Body of pancreas (tissue), 4 donors: Measurements from ENCODE around the gene SPRING1. TPM values are rescaled to one million over a fixed set of nuclear protein-coding genes. Genes with fewer than 3 reads are reported as not detected.

Experiments used
- ATAC-seq: fragments of 150-250 bp; one replicate; pipeline ENCODE4 v1.9.1; 2016
- DNase-seq, 4 donors: peaks; one replicate each; pipeline ENCODE4 v3.0.0-alpha.2; 2019
- H3K27ac ChIP-seq, 4 donors: fragments of 200-600 bp; sonication (generic); 1 replicate in 3 of 4; 2 replicates in 1 of 4; pipeline versions ENCODE4 v1.5.1 to v1.6.1; 2016 to 2019; ENCODE audit warnings: mild to moderate bottlenecking in 1 of 4, mixed read lengths in 1 of 4, moderate library complexity in 1 of 4
- H3K27me3 ChIP-seq, 2 donors: fragments of 200-600 bp; sonication (generic); one replicate each; pipeline ENCODE4 v1.6.0; 2016; ENCODE audit warnings: mild to moderate bottlenecking in 1 of 2
- H3K36me3 ChIP-seq, 2 donors: fragments of 200-600 bp; sonication (generic); replicated peaks in 1 of 2; 2 replicates each; pipeline ENCODE4 v1.5.1; 2016; ENCODE audit warnings: low read depth in 2 of 2; ENCODE audit not compliant: insufficient read depth in 1 of 2
- H3K4me1 ChIP-seq: fragments of 200-600 bp; sonication (generic); one replicate; pipeline ENCODE4 v1.6.0; 2016
- H3K4me3 ChIP-seq, 2 donors: fragments of 200-600 bp; sonication (generic); 1 replicate in 1 of 2; 2 replicates in 1 of 2; pipeline ENCODE4 v1.5.1; 2016 to 2019
- H3K9me3 ChIP-seq, 3 donors: fragments of 200-600 bp; sonication (generic); 1 replicate in 2 of 3; 2 replicates in 1 of 3; pipeline ENCODE4 v1.5.1; 2016
- POLR2A ChIP-seq, 3 donors: fragments of 450-650 bp; IDR thresholded peaks; one replicate each; pipeline ENCODE4 v1.6.1; 2016; ENCODE audit warnings: antibody characterized with exemption in 3 of 3, mild to moderate bottlenecking in 2 of 3
- WGBS, 2 donors: methylation state at CpG; one replicate each; pipeline ENCODE4 v1.1.5; 2017; 5-methylcytosine and 5-hydroxymethylcytosine counted together
- intact Hi-C: fragments of 100-400 bp; cut with DNase I; formaldehyde crosslinking; loops from one replicate; pipeline ENCODE4 v1.15.1; 2023
- total RNA-seq, 2 donors: library from RNA; depleted of rRNA; stranded (reverse); fragments of >200 nt; gene quantifications; one replicate each; pipeline ENCODE4 v1.1.0, GENCODE V29; 2016
- TF ChIP-seq, protein P1 (sequence below), 7 experiments: fragments of 450-650 bp in 4 of 7; fragments of 200-600 bp in 3 of 7; sonication (generic) in 3 of 7; IDR thresholded peaks; one replicate each; pipeline ENCODE4 v1.5.1; 2016 to 2019; ENCODE audit warnings: antibody characterized with exemption in 7 of 7

SPRING1 gene
- total RNA-seq, 2 donors from 2014 or later = 9.1 to 9.9 TPM

DNA sequence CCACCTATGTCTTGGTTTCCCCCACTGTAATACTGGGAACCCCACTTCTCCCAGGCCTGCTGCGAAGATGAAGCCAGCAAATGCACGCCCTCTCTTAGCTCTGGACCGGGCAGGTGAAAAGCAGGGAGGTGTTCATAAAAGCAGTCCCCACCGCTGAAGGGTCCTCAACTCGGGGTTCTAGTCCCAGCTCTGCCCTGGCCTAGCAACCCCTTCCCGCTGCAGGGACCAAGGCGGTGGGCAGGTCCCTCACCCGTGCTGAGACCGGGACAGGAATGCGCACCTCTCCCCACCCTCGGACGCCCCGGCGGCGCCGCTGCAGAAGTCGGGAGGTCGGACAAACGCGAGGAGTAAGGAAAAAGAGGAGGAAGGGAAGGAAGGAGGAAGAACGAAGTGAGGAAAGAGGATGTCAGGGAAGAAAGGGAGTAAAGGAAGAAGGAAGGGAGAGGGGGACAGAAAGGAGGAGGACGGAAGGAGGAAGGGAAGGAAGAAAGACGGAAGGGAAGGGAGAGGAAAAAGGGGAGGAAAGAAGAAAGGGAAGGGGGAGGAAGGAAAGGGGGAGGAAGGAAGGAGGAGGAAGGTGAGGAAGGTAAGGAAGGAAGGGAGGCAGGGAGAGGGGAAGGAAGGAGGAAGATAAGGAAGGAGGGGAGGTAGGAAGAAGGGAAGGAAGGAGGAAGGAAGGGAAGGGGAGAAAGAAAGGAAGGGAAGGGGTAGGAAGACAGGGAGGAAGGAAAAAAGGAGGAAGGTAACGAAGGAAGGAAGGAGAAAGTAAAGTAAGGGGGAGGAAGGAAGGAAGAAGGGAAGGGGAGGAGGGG is 701 bp downstream of the SPRING1 start:
- H3K27ac ChIP-seq = peak overlapping the region in 3 of 4 donors; percentile 67 to 77 (median 74)
- H3K4me1 ChIP-seq = peaks cover 24% of the 10 kb centered on the region
- intact Hi-C loops = no loop called here
- TF ChIP-seq, protein P1, sequence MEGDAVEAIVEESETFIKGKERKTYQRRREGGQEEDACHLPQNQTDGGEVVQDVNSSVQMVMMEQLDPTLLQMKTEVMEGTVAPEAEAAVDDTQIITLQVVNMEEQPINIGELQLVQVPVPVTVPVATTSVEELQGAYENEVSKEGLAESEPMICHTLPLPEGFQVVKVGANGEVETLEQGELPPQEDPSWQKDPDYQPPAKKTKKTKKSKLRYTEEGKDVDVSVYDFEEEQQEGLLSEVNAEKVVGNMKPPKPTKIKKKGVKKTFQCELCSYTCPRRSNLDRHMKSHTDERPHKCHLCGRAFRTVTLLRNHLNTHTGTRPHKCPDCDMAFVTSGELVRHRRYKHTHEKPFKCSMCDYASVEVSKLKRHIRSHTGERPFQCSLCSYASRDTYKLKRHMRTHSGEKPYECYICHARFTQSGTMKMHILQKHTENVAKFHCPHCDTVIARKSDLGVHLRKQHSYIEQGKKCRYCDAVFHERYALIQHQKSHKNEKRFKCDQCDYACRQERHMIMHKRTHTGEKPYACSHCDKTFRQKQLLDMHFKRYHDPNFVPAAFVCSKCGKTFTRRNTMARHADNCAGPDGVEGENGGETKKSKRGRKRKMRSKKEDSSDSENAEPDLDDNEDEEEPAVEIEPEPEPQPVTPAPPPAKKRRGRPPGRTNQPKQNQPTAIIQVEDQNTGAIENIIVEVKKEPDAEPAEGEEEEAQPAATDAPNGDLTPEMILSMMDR (IDR thresholded peaks at IDR 0.05) = no peak
- TF ChIP-seq POLR2A (IDR thresholded peaks at IDR 0.05) = no peak
- ATAC-seq (no peak), DNase-seq (peak in 2 of 4 donors; percentile 20 to 21)
- no peaks in the 10 kb centered on the region for H3K36me3 ChIP-seq
- no peaks in the 10 kb centered on the region for H3K27me3 ChIP-seq
- H3K9me3 ChIP-seq = no peaks in the 10 kb centered on the region
- 0 to 1% methylated on average over 24 of the region's 24 CpGs for WGBS, 2 donors
- H3K4me3 ChIP-seq = peak overlapping the region; percentile 19 to 67

DNA sequence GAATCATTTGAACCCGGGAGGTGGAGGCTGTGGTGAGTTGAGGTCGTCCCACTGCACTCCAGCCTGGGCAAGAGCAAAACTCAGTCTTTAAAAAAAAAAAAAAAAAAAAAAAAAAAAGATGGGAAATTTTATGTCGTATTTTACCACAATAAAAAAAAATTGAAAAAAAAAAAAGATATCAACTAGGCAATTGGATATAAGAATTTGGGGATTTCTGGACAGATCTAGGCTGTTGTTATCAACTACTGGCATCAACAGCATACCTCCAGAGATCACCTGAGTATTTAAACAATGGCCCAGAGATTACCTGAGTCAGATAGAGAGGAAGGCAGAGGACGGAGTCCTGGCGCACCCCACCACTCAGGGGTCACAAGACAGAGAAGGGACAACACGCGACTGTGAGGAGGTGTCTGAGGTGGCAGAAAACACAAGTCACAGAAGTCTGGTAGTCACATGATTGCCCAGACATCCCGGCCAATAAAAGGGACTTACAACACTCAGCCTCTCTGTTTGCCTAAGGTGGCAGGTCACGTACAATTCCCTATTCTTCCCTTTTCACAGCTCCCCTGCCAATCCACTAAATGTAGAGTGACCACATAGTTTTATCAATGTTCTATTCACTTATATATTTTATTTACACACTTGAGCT is 1.8 kb downstream of the SPRING1 start:
- intact Hi-C loops = no loop called here
- Histone ChIP-seq H3K4me1 (peaks cover 24% of the 10 kb centered on the region), H3K27me3 (no peaks in the 10 kb centered on the region), H3K36me3 (no peaks in the 10 kb centered on the region), H3K4me3 (no peak overlapping the region), H3K9me3 (no peaks in the 10 kb centered on the region), H3K27ac (peak overlapping the region in 3 of 4 donors; percentile 67 to 77 (median 74))
- 41 to 42% methylated on average over 9 of the region's 9 CpGs for WGBS, 2 donors
- DNase-seq (peak; percentile 37 to 58 (median 55)), ATAC-seq (no peak)
- TF ChIP-seq POLR2A (IDR thresholded peaks at IDR 0.05) = no peak
- TF ChIP-seq, protein P1 (IDR thresholded peaks at IDR 0.05) = no peak

DNA sequence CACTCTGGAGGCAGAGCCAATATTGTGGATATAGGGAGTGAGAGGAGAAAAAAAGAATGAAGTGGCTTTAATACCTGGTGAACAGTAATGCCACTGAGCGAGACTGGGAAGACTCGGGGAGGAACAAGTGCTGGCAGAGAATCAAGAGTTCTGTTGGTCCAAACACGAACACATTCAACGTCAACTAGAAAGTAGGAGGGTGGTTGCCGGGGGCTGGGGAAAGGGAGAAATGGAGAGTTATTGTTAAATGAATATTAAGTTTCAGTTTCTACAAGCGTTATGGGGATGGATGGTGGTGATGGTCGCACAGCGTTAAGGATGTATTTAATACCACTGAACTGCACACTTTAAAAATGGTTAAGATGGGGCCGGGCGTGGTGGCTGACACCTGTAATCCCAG is 2.8 kb downstream of the SPRING1 start:
- DNase-seq (no peak), ATAC-seq (no peak)
- H3K4me3 ChIP-seq = no peak overlapping the region
- peaks cover 24% of the 10 kb centered on the region for H3K4me1 ChIP-seq
- no peaks in the 10 kb centered on the region for H3K27me3 ChIP-seq
- TF ChIP-seq, protein P1 (IDR thresholded peaks at IDR 0.05) = no peak
- TF ChIP-seq POLR2A (IDR thresholded peaks at IDR 0.05) = no peak
- no peaks in the 10 kb centered on the region for H3K36me3 ChIP-seq
- peak overlapping the region in 1 of 4 donors; percentile 1 for H3K27ac ChIP-seq
- 83 to 85% methylated on average over 10 of the region's 10 CpGs for WGBS, 2 donors
- intact Hi-C loops = no loop called here
- H3K9me3 ChIP-seq = no peaks in the 10 kb centered on the region

DNA sequence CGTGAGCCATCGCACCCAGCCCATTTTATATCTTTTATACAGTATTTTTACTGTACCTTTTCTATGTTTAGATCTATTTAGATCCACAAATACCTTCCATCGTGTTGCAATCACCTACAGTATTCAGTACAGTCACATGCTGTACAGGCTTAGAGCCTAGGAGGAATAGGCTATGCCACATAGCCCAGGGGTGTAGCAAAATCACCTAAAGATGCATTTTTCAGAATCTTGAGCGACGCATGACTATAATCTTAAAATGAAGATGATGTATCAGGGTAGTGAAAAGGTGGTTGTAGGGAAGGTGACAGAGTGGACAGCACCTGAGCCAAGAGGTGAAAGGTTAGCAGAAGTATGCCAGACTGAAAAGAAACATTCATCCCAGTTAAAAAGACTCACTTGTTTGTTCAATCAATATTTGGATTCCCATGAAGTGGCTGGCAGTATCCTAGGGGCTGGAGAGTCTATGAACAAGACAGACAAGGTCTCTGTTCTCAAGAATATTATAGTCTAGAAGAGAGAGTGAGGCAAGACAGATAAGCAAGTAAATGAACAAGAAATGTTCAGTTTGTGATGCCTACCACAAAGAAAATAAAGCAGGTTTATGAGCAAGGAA is 3.6 kb downstream of the SPRING1 start:
- Histone ChIP-seq H3K4me3 (no peak overlapping the region), H3K9me3 (no peaks in the 10 kb centered on the region), H3K27ac (no peak overlapping the region), H3K27me3 (no peaks in the 10 kb centered on the region), H3K36me3 (no peaks in the 10 kb centered on the region), H3K4me1 (peaks cover 24% of the 10 kb centered on the region)
- TF ChIP-seq POLR2A (IDR thresholded peaks at IDR 0.05) = no peak
- TF ChIP-seq, protein P1 (IDR thresholded peaks at IDR 0.05) = no peak
- DNase-seq (no peak), ATAC-seq (no peak)
- WGBS, 2 donors = 53 to 63% methylated on average over 5 of the region's 5 CpGs
- intact Hi-C loops = no loop called here
